COLO668 (cell line): ENCODE results near the gene NET1.
A peak's percentile ranks its signal among the peaks of the same experiment; 100 is the strongest.

Source experiments
- DNase-seq: peaks from one replicate; lab custom pipeline; 2025; ENCODE audit not compliant: unreplicated experiment; lab: John Stamatoyannopoulos, UW

The NET1 gene

DNA sequence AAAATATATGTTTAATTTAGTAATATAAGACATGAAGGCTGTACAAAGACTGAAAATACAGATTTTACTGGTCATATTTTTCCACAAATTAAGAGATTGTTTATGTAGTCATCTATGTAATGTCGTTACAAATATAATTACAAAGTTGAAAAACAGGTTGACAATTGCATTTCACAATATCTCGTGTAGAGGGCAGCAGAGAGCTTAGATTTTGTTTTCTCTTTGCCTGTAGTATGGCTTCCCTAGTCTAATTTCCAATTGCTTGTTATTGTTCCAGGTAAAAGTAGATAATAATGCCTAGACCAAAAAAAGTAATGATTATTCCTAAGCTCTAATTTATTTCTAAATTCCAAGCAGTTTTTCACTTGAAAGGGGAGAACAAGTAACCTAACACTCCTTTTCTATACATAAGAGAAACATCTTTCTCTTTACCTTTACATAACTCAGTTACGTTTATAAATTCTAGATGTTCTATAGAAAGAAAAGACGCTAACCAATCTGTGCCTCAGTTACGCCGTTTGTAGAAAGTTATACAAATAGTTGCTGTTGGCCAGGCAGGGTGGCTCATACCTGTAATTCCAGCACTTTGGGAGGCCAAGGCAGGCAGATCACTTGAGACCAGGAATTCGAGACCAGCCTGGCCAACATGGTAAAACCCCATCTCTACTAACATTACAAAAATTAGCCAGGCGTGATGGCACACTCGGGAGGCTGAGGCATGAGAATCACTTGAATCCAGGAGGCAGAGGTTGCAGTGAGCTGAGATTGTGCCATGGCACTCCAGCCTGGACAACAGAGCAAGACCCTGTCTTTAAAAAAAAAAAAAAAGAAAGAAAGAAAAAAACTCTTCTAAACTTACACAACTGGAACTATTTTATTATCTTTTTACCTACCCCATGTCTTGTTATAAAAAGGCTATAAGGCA, 30.0 kb downstream of the NET1 start:
- DNase-seq = peak; percentile 21

DNA sequence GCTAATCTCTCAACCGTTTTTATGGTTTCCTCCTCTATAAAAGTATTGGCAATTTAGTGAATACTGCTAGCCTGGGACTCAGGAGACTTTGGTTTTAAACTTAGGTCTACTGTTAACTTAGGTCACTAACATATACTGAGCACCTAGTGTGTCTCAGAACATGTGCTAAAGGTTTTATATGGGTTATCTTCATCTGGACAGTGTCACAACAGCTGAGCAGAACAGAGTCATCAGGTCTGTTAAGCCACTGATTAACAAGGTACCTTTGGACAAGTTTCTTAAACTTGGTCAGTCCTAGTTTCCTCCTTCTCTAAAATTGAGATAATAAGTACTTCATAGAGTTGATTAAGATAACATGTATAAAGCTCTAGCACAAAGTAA, 30.6 kb downstream of the NET1 start:
- DNase-seq = no peak

DNA sequence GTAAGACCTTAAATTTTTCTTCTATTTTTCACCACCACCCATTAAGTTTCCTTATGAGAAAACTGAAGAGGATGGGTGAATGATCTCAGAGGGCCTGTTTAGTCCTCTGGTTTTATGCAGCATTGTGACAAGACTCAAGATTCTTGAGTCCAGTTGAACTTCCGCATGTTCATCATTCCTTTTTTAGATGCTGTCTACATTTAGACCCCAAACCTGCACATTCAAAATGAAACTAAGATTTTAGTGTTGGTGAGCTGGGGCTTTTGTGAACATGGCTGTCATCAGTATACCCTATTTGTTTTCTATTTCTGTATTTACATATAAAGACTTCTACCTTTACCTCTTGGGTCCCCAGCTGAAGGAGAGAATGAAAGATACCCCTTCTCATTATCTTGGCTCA, 31.1 kb downstream of the NET1 start:
- DNase-seq = no peak

DNA sequence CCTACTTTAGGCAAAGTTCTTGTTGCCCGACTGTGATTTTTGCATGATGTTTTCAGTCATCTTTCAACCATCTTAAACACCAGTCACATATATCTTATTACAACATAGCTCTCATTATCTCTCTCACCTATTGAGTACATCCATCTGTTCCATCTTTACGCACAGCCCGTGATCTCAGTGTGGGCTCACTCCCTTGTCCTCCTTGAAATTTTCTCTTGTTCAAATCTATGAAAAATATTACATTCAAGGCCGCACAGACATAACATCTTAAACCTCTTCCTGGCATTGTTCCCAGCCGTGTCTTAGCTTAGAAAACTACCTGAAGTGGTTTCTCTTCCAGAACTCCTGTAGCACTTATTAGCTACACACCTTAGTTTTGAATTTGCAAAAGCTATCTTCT, 32.6 kb downstream of the NET1 start:
- no peak for DNase-seq

DNA sequence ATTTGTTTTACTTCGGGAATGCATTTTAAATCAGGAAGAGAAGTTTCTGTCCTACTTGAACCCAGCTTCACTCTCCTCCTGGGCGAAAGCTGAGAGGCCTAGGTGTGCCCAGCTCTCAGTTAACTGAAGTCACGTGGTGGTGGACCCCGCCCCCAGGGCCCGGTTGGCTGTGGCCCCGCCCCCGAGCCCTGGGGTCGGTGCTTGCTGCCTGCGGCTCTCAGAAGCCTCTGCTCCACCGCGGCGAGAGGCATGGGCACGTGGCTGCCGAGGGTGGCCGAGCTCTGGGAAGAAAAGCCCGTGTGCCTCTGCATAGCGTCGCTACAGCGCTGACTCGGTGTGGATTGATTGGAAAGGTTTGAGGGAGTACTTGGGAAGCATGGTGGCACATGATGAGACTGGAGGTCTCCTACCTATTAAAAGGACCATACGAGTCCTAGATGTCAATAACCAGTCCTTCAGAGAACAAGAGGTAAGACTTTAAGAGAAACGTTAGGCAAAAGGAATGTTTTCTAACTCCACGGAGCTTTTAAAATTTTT, 34.1 kb downstream of the NET1 start:
- peak; percentile 94 for DNase-seq

DNA sequence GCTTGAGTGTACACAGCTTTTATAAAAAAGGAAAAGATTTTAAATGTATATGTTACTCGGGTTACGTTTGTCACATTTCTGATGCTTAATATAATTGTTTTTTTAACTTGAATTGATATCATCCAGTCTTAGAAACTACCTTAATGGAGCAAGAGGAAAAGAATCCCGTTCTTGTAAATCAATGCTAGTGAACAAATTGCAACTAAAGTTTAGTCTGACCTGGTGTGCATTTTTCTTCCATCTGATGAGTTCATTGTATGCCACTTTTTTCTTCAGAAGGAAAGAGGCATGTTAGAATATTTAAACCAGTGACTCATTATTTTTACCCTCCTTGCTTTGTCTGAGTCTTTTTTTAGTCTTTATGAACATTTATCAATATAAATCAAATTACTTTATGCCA, 34.7 kb downstream of the NET1 start:
- no peak for DNase-seq

DNA sequence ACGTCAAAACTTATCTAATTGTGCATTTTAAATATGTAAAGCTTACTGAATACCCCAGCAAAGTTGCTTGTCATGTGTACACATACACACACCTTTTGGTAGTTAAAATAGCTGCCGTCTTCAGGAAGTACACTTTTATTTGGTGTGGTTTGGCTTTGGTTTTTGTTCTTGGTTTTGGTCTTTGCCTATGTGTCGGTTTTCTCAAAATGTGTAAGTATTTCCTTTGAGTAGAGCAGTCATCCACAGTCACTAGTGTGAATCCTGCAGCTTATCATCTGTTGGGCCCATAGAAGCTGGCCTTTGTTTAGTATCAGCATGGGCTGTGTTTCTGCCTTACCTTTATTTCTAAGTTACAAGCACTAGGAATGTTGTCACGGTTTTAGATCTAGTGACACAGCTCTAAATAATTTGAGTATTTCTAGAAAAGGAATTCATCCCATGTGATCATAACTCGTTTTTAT, 35.3 kb downstream of the NET1 start:
- no peak for DNase-seq

DNA sequence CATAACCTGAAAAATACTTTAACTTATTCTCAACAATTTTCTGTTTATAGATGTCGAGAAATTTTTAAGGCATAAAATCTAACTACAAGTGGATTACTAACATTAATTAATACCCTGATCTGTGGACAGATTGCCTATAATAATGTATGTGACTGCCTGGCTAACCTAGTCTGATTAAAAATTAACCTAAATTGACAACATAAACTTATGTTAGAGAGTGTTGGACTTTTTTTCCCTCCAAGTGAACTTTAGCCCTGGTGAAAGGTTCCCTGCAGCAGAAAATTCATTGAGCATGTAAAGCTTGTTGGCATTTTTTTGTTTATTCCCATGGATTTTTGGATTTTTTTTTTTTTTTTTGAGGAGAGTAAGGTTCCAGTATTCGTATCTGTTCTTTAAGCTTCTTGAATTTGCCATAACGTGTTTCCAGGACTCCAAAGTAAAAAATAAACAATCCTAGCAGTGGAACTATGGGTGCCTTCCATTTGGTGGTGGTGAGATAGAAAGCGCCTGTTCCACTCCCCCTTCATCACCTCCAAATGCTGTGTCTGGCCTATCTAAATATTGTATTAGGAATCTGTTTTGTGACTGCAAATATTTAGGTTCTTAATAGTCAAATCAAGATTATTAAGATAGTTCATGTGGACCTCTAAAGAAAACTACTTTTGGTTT, 36.1 kb downstream of the NET1 start:
- DNase-seq = no peak

DNA sequence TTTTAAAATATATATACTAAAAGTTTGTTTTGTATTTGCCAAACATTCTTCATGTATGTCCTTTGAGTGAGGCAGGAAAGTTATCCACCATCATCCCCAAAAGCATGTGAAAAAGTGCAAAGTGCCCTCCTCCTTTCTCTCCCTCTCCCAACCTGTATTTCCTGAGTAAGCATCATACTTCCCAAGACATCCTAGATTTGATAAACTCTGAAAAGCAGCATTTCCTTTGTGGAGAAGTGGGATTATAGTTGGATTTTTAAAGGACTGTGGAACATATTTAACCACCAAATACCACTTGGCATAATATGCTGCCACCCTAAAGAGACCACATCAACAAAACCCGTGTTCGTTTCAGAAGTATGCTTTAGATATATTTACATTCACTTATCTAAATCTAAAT, 36.9 kb downstream of the NET1 start:
- DNase-seq = no peak

DNA sequence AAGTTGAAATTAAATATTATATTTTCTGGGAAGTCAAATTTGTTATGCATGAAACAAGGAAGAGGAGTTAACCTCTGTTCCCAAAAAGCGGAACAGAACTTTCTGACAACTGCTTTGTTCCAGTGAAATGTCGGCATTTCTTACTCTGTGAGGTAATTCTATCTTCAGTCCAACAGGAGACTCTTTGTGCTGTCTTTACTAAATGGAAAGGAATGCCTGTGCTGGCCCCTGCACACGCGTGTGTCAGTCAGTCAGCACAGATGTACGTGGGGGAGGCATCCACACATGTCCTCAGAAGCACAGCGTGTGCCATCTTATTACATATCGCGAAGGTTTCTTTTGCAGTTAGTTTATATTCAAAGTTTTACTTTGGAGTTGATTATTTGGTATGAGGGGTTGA, 37.5 kb downstream of the NET1 start:
- no peak for DNase-seq

DNA sequence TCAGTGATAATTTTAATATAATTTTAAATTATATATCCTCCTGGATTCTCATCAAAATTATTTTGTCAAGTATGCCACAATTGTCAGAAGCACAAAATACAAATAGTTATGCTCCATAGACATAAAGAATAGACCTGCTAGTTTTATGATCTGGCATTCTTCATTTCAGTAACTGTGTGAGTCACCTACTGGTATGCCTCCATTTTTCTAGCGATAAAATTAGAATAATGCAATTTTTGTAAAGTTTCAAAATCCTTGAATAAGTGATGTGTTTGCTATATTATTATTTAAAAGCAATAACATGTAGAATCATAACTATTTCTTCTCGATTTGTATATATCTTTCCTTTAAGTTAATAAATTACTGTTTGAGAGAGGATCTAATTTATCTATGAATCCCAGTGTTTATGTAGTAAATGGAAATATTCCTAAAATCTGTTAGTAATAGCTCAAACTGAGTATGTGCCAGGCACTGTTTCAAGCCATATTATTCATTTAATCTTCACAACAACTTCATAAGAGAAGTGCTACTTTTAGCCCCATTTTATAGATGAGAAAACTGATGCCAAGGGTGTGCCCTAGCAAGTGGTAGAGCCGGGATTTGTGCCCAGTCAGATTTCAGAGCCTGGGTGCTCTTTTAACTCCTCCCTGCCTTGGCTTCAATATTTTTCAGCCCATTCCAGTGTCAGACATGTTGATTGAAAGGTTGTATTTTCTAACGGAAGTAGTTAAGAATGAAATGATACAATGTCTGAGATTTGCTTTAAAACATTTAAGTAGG, 38.4 kb downstream of the NET1 start:
- no peak for DNase-seq

DNA sequence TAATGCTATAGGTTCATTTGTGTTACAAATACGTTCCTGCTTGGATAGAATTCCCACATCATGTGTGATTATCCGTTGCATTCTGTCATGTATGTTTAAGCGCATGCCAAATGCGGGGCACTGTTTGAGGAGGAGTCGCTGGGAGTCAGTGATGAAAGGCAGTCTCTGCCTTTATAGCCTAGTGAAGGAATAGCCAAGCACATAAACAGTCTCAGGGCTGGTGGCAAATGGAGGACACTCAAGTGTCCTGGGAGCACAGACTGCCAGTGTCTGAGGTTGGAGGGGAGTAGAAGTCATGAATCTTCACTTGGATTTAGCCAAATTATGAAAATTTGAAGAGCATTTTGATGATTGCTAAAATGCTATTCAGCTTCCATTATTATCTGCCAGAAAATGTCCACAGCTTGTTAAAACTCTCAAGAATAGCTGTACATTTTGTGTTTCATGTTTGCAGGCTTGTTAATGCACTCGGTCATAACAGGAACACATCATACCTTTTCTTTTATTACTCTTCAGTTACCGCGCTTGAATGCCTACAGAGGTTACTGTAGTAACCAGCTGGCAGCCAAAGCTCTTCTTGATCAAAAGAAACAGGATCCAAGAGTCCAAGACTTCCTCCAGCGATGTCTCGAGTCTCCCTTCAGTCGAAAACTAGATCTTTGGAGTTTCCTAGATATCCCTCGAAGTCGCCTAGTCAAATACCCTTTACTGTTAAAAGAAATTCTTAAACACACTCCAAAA, 41.6 kb downstream of the NET1 start:
- no peak for DNase-seq

DNA sequence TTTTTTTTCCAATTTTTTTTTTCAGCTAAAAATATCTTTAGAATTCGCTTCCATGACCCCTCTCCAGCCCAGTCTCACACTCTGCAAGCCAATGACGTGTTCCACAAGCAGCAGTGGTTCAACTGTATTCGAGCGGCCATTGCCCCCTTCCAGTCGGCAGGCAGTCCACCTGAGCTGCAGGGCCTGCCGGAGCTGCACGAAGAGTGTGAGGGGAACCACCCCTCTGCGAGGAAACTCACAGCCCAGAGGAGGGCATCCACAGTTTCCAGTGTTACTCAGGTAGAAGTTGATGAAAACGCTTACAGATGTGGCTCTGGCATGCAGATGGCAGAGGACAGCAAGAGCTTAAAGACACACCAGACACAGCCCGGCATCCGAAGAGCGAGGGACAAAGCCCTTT, 44.2 kb downstream of the NET1 start:
- no peak for DNase-seq

DNA sequence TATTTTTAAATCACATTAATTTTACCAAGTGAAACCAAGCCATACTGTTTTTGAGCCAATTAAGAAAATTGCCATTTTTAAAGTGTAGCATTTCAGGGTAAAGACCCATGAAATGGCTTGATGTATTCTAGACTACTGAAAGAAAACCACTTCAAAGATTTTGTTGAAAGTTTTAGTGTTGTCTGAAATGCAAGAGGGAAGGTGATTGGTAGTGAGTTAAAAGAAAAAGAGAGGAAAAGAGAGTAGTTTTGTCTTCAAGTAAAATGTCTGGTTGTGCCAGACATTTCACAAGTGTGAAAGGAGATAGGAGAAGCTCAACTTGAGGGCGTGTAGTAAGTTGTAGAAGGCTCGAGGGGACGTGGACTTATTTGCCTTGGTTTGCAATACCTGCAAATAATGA, 45.4 kb downstream of the NET1 start:
- no peak for DNase-seq

DNA sequence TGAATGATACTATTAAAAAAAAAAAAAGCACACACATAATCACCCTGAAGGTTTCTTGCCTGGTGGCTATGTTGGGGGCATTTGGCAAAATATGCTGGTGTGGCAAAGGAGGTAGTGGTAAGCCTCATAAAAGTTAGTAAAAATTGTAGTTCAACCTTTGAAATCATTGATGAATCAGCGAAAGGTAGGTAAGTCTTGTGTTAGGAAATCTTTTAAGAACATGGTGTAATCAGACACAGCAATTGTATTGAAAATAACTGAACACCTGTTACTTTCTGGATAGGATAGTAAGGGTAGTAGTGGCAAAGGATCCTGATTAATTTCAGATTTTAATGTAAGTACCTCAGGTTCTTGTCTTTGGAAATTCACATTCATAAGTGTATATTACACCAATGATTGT, 46.1 kb downstream of the NET1 start:
- DNase-seq = no peak

DNA sequence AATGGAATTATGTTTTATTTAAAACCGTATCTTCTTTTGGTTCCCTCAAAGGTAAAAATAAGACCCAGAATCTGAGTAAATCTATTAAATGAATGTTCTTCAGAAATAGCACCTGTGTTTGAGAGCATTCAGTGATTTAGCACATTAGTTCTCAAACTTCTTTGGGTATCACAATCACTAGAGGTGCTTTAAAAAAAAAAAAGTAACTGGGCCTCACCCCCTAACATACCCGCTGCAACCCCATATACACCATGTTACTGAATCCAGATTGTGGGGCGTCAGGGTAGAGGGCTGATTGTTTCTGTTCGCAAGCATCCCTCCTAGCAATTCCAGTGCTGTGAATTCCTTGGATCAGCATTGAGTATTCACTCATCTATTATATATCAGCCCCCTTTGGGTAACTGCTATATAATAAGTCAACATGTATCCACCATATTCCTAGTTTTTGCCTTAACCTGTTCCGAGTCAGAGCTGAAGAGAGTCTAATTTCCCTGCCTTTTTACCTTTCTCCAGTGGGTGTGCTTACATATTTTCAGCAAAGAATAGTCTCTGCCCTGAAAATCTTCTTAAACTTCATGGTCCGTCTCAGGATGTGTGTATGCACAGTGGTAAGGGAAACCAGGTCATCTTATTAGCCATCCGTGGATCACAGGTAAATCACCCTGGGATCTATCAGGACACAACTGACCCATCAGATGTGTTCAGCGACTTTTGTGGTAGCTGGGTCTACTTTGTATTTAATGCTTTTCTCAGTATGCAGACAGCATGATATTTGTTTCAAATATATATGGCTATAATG, 46.8 kb downstream of the NET1 start:
- no peak for DNase-seq

DNA sequence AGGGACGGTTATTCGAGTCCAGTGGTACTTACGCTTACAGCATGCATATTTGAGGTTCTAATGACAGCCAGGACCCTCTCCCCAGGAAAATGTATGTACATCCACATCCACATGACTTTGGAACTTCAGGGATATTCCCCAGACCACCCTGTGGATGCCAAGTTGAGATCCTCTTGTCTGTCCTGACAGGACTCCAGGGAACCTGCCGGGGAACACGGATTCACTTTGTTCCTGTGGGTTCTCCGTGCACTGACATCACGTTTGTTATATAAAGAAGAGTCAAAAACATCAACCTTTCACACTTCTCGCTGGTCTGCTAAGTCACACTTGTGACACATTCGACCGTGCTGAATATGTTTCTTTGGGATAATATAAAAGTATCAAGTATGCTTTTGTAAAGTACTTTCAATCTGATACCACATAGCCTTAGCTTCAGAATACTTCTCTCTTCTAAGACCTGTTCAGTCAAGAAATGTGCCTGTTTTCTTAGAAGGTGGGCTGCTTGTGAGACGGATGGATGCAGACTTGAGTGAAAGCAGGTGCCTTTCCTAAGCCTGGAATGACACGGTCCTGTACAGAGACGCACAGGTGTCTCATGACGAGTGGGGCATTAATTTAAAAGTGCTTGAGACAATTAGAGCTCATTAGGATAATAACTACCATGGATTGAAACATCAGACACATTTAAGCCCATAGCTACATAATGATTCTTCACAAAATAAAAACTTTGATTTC, 48.3 kb downstream of the NET1 start:
- no peak for DNase-seq

DNA sequence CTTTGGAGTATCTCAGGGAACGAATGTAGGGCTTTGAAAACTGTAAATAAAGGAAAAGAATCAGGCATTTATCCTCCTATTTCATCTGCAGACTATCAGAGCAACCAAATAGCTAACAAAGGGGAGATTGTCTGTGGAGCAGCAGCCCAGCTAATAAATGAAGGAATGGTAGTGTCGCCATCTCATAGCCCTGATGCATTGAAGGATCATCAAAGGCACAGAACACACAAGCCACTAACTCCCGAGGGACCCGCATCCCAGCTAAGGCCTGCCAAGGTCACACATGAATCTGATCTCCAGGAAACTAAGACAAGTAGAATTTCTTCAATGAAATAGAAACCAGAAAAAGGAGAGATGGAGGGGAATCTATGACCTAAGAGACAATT, 48.8 kb downstream of the NET1 start:
- no peak for DNase-seq
